Mesothelial cell of epicardium (in vitro differentiated cells): ENCODE data around the gene FAM107B. TPM values are rescaled to one million over a fixed set of nuclear protein-coding genes. Genes with fewer than 3 reads are reported as not detected.

Experiments used
- DNase-seq, 2 experiments: peaks; one replicate each; pipeline ENCODE4 v3.0.0; 2021; ENCODE audit warnings: low spot score in 2 of 2; ENCODE audit not compliant: unreplicated experiment in 2 of 2
- H3K27ac Mint-ChIP-seq: 2 replicates; pipeline ENCODE4 v1.8.0; 2021; ENCODE audit warnings: mixed read lengths
- H3K27me3 Mint-ChIP-seq: 2 replicates; pipeline ENCODE4 v1.8.0; 2021; ENCODE audit warnings: low read depth, mixed read lengths
- H3K36me3 Mint-ChIP-seq: 2 replicates; pipeline ENCODE4 v1.8.0; 2021; ENCODE audit warnings: mixed read lengths
- H3K4me1 Mint-ChIP-seq: 2 replicates; pipeline ENCODE4 v1.8.0; 2021; ENCODE audit warnings: mixed read lengths
- H3K4me3 Mint-ChIP-seq: 2 replicates; pipeline ENCODE4 v1.8.0; 2021; ENCODE audit warnings: mild to moderate bottlenecking, moderate library complexity, mixed read lengths
- H3K9me3 Mint-ChIP-seq: 2 replicates; pipeline ENCODE4 v1.8.0; 2021; ENCODE audit warnings: mixed read lengths
- CTCF ChIP-seq: fragments of 200-600 bp; sonication (generic); IDR thresholded peaks from one replicate; pipeline ENCODE4 v1.5.0; 2021; ENCODE audit warnings: antibody characterized with exemption; ENCODE audit not compliant: unreplicated experiment
- total RNA-seq: library from RNA; stranded (reverse); gene quantifications from 3 replicates; pipeline ENCODE4 v1.2.1, GENCODE V29; 2021

Gene FAM107B
- total RNA-seq, 1 donor from 2014 or later = 23.5 TPM

GRCh38 chr10:14742382-14742781 lies 32.3 kb downstream of the FAM107B start:
- Mint-ChIP-seq H3K4me3 (no peak overlapping the region), H3K4me1 (peaks cover 3% of the 10 kb centered on the region), H3K36me3 (no peaks in the 10 kb centered on the region), H3K27me3 (no peaks in the 10 kb centered on the region), H3K27ac (no peak overlapping the region), H3K9me3 (peaks cover 41% of the 10 kb centered on the region)
- TF ChIP-seq CTCF = no peak
- DNase-seq = no peak

GRCh38 chr10:14740684-14741247 lies 33.9 kb downstream of the FAM107B start:
- H3K4me1 Mint-ChIP-seq = peaks cover 12% of the 10 kb centered on the region
- DNase-seq = no peak
- no peak overlapping the region for H3K4me3 Mint-ChIP-seq
- H3K36me3 Mint-ChIP-seq = no peaks in the 10 kb centered on the region
- TF ChIP-seq CTCF = no peak
- H3K27me3 Mint-ChIP-seq = no peaks in the 10 kb centered on the region
- peaks cover 30% of the 10 kb centered on the region for H3K9me3 Mint-ChIP-seq
- H3K27ac Mint-ChIP-seq = no peak overlapping the region

- DNase-seq = no peak
- Mint-ChIP-seq H3K9me3 (peaks cover 17% of the 10 kb centered on the region), H3K36me3 (no peaks in the 10 kb centered on the region), H3K4me3 (no peak overlapping the region), H3K27me3 (no peaks in the 10 kb centered on the region), H3K27ac (no peak overlapping the region), H3K4me1 (peaks cover 12% of the 10 kb centered on the region)
- no peak for TF ChIP-seq CTCF
Observed at GRCh38 chr10:14737808-14738545, 36.7 kb downstream of the FAM107B start.

GRCh38 chr10:14736600-14737081 lies 38.1 kb downstream of the FAM107B start:
- Mint-ChIP-seq H3K4me3 (no peak overlapping the region), H3K4me1 (peaks cover 12% of the 10 kb centered on the region), H3K27ac (peak overlapping the region; percentile 86), H3K36me3 (no peaks in the 10 kb centered on the region), H3K27me3 (no peaks in the 10 kb centered on the region), H3K9me3 (peaks cover 12% of the 10 kb centered on the region)
- no peak for TF ChIP-seq CTCF
- no peak for DNase-seq

- DNase-seq = no peak
- H3K4me3 Mint-ChIP-seq = no peak overlapping the region
- no peak for TF ChIP-seq CTCF
- no peak overlapping the region for H3K27ac Mint-ChIP-seq
- peaks cover 12% of the 10 kb centered on the region for H3K4me1 Mint-ChIP-seq
- no peaks in the 10 kb centered on the region for H3K36me3 Mint-ChIP-seq
- H3K27me3 Mint-ChIP-seq = no peaks in the 10 kb centered on the region
- peaks cover 12% of the 10 kb centered on the region for H3K9me3 Mint-ChIP-seq
Observed at GRCh38 chr10:14736043-14736442, 38.7 kb downstream of the FAM107B start.
